Neural crest cell (in vitro differentiated cells): ENCODE measurements around the gene GRIFIN. TPM values are rescaled to one million over a fixed set of nuclear protein-coding genes. Genes with fewer than 3 reads are reported as not detected.

ENCODE experiments used
- DNase-seq: peaks from one replicate; pipeline ENCODE4 v3.0.0; 2021; ENCODE audit warnings: low read depth, mixed read lengths, low spot score
- H3K27ac Mint-ChIP-seq: one replicate; pipeline ENCODE4 v1.8.0; 2021; ENCODE audit warnings: mild to moderate bottlenecking, mixed read lengths; ENCODE audit not compliant: unreplicated experiment
- H3K27me3 Mint-ChIP-seq: 2 replicates; pipeline ENCODE4 v1.8.0; 2021; ENCODE audit warnings: low read depth, mild to moderate bottlenecking, mixed read lengths
- H3K36me3 Mint-ChIP-seq: 2 replicates; pipeline ENCODE4 v1.8.0; 2021; ENCODE audit warnings: low read depth, mild to moderate bottlenecking, mixed read lengths
- H3K4me1 Mint-ChIP-seq: 2 replicates; pipeline ENCODE4 v1.8.0; 2021; ENCODE audit warnings: mixed read lengths
- H3K4me3 Mint-ChIP-seq: one replicate; pipeline ENCODE4 v1.8.0; 2021; ENCODE audit warnings: mild to moderate bottlenecking, mixed read lengths
- H3K9me3 Mint-ChIP-seq: 2 replicates; pipeline ENCODE4 v1.8.0; 2021; ENCODE audit warnings: mixed read lengths
- total RNA-seq: library from RNA; stranded (reverse); gene quantifications from 2 replicates; pipeline ENCODE4 v1.2.1, GENCODE V29; 2021
- TF ChIP-seq, protein P1 (sequence below): fragments of 200-600 bp; sonication (generic); conservative IDR thresholded peaks from 2 replicates; pipeline ENCODE4 v1.5.0; 2021; ENCODE audit warnings: antibody characterized with exemption, mild to moderate bottlenecking

The GRIFIN gene
- total RNA-seq, 1 donor from 2014 or later, result not detected

GRCh38 chr7:2494191-2495130 is 18.3 kb upstream of the GRIFIN start:
- peaks cover 37% of the 10 kb centered on the region for H3K4me1 Mint-ChIP-seq
- no peak overlapping the region for H3K4me3 Mint-ChIP-seq
- H3K27ac Mint-ChIP-seq, result no peak overlapping the region
- no peaks in the 10 kb centered on the region for H3K36me3 Mint-ChIP-seq
- TF ChIP-seq, protein P1, sequence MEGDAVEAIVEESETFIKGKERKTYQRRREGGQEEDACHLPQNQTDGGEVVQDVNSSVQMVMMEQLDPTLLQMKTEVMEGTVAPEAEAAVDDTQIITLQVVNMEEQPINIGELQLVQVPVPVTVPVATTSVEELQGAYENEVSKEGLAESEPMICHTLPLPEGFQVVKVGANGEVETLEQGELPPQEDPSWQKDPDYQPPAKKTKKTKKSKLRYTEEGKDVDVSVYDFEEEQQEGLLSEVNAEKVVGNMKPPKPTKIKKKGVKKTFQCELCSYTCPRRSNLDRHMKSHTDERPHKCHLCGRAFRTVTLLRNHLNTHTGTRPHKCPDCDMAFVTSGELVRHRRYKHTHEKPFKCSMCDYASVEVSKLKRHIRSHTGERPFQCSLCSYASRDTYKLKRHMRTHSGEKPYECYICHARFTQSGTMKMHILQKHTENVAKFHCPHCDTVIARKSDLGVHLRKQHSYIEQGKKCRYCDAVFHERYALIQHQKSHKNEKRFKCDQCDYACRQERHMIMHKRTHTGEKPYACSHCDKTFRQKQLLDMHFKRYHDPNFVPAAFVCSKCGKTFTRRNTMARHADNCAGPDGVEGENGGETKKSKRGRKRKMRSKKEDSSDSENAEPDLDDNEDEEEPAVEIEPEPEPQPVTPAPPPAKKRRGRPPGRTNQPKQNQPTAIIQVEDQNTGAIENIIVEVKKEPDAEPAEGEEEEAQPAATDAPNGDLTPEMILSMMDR, result no peak
- no peaks in the 10 kb centered on the region for H3K27me3 Mint-ChIP-seq
- peaks cover 3% of the 10 kb centered on the region for H3K9me3 Mint-ChIP-seq
- DNase-seq, result no peak

DNA sequence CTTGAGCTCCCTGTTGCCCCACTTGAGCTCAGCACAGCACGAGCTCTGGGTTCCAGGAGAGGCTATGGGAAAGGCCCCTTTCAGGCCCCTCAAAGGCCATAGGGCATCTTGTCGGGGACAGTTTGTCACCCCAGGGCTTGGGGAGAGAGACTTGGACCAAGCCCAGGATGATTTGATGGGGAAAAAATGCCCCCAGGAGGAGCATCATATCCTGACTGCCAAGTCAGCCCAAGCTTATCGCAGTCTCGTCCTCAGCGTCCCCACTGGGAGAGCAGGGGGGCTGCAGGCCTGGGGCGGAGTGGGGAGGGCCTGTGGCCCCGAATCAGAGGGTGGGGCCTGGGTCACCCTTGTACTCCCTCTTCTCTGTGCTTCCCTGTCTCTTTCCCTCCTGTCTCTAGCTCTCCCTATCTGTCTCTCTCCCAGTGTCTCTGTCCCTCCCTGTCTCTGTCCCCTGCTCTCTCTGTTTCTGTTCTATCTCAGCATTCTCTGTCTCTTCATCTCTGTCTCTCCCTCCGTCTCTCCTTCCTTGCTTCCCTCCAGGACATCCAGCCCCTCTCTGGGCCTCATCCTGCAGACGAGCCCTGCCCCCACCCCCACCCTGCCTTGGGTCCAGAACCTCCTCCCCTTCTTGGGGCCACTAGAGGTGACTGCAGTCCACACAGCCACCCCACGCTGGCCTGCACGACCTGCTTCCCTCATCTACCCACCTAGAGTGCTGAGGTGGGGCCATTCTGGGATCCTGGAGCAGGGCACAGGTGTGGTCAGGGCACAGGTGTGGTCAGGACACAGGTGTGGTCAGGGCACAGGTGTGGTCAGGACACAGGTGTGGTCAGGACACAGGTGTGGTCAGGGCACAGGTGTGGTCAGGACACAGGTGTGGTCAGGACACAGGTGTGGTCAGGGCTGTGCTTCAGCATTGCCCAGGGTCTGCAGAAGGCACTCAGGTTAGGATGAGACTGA is 17.3 kb upstream of the GRIFIN start:
- Mint-ChIP-seq H3K36me3 (no peaks in the 10 kb centered on the region), H3K4me1 (peaks cover 39% of the 10 kb centered on the region), H3K4me3 (no peak overlapping the region), H3K27me3 (no peaks in the 10 kb centered on the region), H3K9me3 (peaks cover 3% of the 10 kb centered on the region), H3K27ac (no peak overlapping the region)
- TF ChIP-seq, protein P1, result no peak
- DNase-seq, result no peak

GRCh38 chr7:2492038-2492437 is 15.8 kb upstream of the GRIFIN start:
- H3K27ac Mint-ChIP-seq, result no peak overlapping the region
- DNase-seq, result no peak
- peaks cover 3% of the 10 kb centered on the region for H3K9me3 Mint-ChIP-seq
- no peaks in the 10 kb centered on the region for H3K27me3 Mint-ChIP-seq
- H3K36me3 Mint-ChIP-seq, result no peaks in the 10 kb centered on the region
- TF ChIP-seq, protein P1, result no peak
- no peak overlapping the region for H3K4me3 Mint-ChIP-seq
- peaks cover 34% of the 10 kb centered on the region for H3K4me1 Mint-ChIP-seq

GRCh38 chr7:2490181-2490651 is 14.0 kb upstream of the GRIFIN start:
- no peak for DNase-seq
- Mint-ChIP-seq H3K4me1 (peaks cover 26% of the 10 kb centered on the region), H3K27ac (no peak overlapping the region), H3K4me3 (no peak overlapping the region), H3K27me3 (no peaks in the 10 kb centered on the region), H3K9me3 (peaks cover 3% of the 10 kb centered on the region), H3K36me3 (no peaks in the 10 kb centered on the region)
- TF ChIP-seq, protein P1, result no peak

GRCh38 chr7:2488681-2489080 is 12.5 kb upstream of the GRIFIN start:
- peaks cover 23% of the 10 kb centered on the region for H3K4me1 Mint-ChIP-seq
- TF ChIP-seq, protein P1, result no peak
- H3K36me3 Mint-ChIP-seq, result no peaks in the 10 kb centered on the region
- H3K9me3 Mint-ChIP-seq, result peaks cover 3% of the 10 kb centered on the region
- DNase-seq, result no peak
- no peaks in the 10 kb centered on the region for H3K27me3 Mint-ChIP-seq
- no peak overlapping the region for H3K27ac Mint-ChIP-seq
- peak overlapping the region; percentile 5 for H3K4me3 Mint-ChIP-seq
